IPS-11a (cell line): ENCODE measurements around the gene CACNG4.

Source experiments
- H3K4me3 ChIP-seq: one replicate; pipeline ENCODE4 v1.5.1; 2013; ENCODE audit warnings: low read depth, low read length, control low read depth

CACNG4 gene

DNA sequence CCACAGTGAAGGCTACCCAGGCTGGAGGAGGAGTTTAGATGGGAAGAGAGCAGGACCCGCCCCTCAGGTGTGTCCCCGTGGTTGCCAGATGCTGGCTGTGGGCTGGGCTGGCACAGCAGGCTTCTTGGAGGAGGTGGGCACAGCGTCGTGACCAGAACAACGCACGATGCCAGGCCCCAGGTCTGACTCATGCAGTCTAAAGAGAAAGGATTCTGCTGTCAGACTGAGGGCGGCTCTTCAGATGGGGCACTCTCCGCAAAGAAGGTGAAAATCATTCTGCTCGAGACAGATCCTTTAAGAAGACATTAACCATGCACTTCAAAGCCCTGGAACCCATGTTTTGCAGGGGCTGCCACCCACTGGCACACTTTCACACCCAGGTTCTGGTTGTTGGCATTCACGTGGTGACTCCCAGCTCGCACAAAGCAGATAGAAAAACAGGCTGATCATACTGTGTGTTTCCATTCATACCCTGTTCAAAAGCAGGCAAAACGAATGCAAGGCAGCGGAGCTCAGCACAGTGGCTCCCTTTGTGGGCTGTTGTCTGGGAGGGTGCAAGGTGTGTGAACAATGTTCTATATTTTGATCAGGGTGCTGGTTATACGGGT is 19.0 kb downstream of the CACNG4 start:
- H3K4me3 ChIP-seq: no peak overlapping the region

GRCh38 chr17:66984730-66985129 is 20.2 kb downstream of the CACNG4 start:
- no peak overlapping the region for H3K4me3 ChIP-seq

DNA sequence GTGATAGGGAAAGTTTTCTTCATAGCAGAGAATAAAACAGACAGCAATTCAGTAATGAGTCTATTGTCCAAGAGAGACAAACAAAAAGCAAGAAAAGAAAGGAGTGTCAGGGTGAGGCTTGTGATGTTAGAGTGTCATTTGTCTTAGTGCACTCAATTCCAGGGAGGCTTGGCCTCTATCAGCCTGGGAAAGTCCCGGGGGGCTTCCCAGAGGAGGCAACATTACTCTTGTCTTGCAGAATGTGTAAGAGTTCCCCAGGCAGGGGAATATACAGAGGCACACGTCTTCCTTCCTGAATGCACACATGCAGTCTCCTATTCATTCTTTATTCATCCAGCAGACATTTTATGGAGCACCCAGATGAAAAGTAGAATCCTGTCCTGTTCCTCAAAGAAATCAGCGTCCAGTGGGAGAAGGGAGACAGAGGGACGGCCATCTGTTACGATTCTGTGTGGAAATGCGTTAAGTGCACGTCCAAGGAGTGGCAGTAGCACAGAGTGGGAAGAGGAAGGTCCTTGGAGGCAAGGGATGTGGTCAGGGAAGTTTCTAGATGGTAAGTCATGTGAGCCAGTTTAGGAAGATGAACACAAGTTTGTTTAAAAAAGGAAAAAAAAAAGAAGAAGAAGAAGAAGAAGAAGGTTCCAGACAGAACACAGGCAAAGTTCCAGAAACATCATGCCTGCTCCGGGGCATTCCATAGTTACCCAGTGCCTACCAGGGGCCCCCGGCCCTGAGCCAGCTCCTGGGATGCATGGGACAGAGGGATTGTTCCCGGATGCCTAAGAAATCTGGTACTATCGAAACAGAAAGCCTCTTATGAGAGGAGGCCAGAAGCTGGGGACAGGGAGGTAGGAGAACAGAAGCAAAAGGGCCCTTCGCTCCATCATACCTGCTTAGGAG is 21.1 kb downstream of the CACNG4 start:
- no peak overlapping the region for H3K4me3 ChIP-seq

- H3K4me3 ChIP-seq: no peak overlapping the region
Observed at GRCh38 chr17:66986659-66987058, 22.2 kb downstream of the CACNG4 start.

GRCh38 chr17:66987059-66987616 is 22.6 kb downstream of the CACNG4 start:
- no peak overlapping the region for H3K4me3 ChIP-seq

DNA sequence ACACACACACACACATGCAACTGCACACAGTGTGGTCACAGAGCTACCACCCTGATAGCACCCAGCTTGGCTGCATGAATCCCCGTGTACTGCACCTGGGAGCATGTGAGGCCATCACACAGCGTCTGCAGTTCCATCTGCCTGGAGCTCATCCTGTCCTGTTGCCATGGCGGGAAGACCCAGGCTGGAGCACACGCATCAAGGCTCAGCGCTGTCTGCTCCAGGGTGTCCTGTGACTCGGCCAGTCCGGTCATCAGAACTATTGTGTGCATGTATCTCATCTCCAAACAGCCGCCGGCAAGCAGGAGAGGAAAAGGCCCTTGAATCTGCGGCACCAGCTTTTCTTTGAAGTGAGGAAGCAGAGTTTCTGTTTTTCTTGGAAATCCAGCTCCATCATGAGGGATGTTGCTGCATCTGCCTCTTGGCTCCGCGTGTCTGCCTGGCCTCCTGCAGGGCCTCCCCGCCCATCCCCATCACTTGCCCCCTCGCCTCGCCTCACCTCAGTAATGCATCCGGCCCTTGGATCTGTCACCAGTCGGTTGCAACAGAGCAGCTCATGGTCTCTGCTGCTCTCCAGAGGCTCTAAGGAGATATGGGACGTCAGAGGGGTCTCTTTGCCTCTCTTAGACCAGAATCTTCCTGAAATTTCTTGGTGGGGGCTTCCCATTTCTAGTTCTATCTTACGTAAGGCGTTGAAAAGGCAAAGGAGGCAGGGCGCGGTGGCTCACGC is 23.7 kb downstream of the CACNG4 start:
- no peak overlapping the region for H3K4me3 ChIP-seq

DNA sequence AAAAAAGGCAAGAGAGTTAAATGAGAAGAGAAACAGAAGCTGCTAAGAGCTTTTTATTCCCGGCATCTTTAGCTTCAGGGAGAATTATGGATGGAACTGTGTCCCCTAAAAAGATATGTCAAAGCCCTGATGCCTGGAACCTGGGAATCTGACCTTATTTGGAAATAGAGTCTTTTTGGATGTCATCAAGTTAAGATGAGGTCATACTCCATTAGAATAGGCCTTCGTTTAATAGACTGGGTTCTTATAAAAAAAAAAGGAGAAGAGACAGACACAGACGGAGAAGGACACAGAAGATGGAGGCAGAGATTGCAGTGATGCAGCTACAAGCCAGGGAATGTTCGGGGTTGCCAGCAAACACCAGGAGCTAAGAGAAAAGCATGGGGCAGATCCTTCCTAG is 24.6 kb downstream of the CACNG4 start:
- no peak overlapping the region for H3K4me3 ChIP-seq

DNA sequence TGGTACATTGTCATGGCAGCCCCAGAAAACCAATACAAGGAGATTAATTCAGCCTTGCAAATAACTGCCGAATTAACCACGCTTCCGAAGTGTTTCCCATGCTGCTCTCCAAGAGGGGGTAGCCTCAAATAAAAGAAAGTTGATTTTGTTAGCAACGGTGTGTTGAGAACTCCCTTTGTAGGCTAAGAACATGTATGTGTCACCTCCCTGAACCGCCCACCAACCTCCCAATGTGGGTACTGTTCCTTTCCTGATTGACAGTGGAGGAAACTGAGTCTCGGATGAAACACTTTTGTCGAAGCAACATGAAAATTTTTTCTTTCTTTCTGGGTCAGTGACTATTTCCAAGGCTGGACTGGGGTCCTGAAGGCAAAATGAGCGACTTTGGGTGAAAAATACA is 25.1 kb downstream of the CACNG4 start:
- H3K4me3 ChIP-seq: no peak overlapping the region

DNA sequence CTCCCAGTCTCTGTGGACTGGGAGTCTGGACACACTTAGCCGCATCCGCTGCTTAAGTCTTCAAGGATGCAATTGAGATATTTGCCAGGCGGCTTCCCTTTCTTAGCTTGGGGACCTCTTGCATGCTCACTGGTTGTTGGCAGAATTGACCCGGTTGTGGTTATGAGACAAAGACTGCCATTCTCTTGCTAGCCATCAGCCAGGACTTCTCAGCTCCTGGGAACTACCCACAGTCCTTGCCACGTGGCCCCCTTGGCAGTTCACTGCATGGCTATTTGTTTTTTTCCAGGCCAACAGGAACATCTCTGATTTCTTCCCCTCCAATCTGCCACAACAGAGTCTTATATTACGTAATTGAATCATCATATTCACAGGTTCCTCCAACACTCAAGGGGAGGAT is 25.5 kb downstream of the CACNG4 start:
- no peak overlapping the region for H3K4me3 ChIP-seq

- no peak overlapping the region for H3K4me3 ChIP-seq
Observed at GRCh38 chr17:66992911-66993442, 28.5 kb downstream of the CACNG4 start.

DNA sequence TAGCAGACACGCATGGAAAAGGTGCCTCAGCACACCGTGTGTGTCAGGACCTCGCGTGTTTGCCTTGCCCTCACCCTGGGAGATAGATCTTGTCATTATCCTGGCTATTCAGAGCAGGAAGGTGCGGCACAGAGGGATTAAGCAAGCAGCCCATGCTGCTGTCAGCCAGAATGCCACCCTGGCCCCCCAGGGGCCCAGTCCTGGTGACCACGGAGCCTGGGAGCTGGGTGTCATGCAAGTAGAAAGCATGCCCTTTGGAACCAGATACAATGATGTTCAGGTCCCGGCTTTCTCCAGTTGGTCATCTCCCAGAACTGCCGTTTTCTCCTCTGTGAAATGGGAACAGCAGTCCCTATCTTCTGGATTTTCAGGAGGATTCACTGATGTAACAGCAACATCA is 29.9 kb downstream of the CACNG4 start:
- H3K4me3 ChIP-seq: no peak overlapping the region

DNA sequence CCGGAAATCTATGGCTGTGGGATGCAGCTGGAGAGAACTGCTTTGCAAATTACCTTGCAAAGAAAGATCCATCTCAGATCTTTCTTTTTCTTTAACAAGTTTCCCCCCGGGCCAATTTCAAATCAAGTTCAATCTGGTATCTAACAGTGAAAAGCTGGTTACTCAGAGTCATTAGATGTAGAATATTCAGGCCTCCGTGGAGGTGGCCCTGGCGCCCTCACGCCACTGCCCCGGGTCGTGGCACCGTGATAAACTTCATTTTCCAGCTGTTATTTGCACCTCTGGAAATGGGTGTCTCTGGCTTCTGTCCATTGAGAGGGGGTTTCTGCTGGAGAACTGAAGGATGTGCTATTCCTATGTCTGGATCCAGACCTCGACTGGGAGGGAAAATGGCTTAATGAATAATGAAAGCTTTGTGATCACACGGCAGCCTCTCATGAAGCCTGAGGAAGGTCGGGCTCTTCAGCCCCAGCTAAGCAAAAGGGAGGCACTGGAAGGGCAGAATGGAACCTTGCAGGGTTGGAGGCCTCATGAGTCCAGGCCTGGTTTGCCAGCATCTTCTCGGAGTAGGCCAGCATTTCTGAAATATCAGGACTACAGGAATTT is 30.5 kb downstream of the CACNG4 start:
- H3K4me3 ChIP-seq: no peak overlapping the region

DNA sequence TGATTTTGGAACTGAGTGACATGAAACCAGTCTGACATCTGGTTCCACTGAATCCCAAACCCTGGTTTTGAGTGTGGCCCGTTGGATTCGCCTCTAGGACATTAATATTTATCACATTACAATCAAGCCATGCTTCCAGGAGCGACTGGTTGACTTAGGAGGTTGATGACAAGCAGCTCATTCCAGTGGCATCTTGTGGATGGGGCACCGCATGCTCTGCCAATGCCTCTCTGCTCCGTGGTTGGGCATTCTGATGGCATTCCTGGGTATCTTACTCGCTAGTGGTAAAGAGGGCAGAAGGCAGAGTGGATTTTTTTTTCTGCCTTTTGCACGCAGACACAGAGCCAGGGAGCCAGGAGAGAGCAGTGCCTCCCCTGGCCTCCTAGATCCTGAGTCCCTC is 31.4 kb downstream of the CACNG4 start:
- no peak overlapping the region for H3K4me3 ChIP-seq

GRCh38 chr17:66996926-66997325 is 32.4 kb downstream of the CACNG4 start:
- H3K4me3 ChIP-seq: no peak overlapping the region

GRCh38 chr17:67003231-67003630 is 38.7 kb downstream of the CACNG4 start:
- no peak overlapping the region for H3K4me3 ChIP-seq

GRCh38 chr17:67004181-67004580 is 39.7 kb downstream of the CACNG4 start:
- H3K4me3 ChIP-seq: no peak overlapping the region

DNA sequence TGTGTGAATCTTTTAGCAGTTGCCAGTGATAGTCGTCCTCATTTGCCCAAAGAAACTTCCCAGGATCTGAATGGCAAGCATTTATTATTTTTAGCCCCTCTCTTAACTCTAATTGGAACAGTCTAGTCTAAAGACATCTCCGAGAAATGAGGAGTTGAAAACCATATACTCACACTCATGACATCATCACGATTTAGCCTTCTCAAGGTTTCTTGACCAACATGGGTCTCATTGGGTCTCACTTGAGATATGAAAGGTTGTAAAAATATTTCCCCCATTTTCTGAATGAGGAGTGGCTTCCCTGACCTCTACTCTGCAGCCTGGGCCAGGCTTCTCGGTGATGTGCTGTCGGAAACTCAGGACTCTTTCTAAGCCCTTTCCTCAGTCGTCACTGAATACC is 42.8 kb downstream of the CACNG4 start:
- no peak overlapping the region for H3K4me3 ChIP-seq

- no peak overlapping the region for H3K4me3 ChIP-seq
Observed at GRCh38 chr17:67008101-67008500, 43.6 kb downstream of the CACNG4 start.

DNA sequence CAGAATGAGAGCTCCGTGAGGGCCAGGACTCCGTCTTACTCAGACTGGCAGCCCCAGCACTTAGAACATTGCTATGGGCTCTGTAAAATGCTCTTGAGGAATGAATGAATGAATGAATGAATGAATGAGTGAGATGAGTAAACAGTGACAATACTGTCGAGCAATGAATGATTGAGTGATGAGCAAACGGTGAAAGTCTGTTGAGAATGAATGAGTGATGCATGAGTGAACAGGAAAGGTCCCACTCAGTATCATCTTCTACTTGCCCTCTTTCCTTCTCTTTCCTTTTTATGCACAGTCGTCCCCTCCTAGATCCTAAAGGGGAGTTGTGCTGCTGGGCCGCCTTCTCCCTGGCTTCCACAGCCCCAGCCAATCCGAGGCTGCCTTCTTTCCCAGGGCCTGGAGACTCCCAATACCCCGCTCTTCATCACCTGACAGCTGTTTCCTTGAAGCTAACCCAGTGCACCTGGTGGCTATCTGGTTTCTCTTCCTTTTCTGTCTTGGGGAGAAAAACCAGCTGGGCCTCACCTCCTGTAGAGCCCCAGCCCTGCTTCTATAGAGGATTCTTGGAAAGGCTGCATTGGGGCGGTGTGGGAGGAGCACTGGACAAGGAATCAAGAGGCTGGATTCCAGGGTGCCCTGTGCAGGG is 47.1 kb downstream of the CACNG4 start:
- H3K4me3 ChIP-seq: no peak overlapping the region

DNA sequence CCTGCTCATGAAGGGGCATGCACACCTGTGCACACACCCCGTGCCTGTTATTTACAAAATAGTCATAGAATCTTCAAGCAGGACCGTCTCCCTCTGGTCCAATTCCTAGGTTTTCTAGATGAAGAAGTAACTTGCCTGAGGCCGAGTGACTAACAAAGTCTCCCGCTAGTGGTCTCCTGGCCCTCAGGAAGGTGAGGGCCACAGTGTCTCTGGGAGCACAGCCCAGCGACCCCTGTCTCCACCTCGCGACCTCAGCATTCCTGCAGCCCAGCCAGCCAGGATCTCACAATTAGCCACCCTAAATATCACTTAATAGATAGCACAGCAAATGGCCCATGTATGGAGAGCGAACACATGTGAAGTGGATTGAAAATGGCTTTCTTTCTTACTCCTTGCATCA is 49.4 kb downstream of the CACNG4 start:
- H3K4me3 ChIP-seq: no peak overlapping the region
